NT2/D1 (cell line): Measurements from ENCODE around the gene CACNA1S.

Source experiments
- DNase-seq: peaks from one replicate; pipeline ENCODE4 v3.0.0-alpha.2; 2011; ENCODE audit warnings: low read depth, low spot score
- H3K27me3 ChIP-seq: 2 replicates; pipeline ENCODE4 v1.6.0; 2011; ENCODE audit warnings: mild to moderate bottlenecking; ENCODE audit not compliant: insufficient read length, insufficient read depth
- H3K36me3 ChIP-seq: 2 replicates; pipeline ENCODE4 v1.6.1; 2011; ENCODE audit warnings: mild to moderate bottlenecking, low read length, mixed read lengths; ENCODE audit not compliant: insufficient read depth, insufficient read length
- H3K4me1 ChIP-seq: 2 replicates; pipeline ENCODE4 v1.5.1; 2011; ENCODE audit not compliant: insufficient read depth, insufficient read length
- H3K4me3 ChIP-seq: 2 replicates; pipeline ENCODE4 v1.5.1; 2011; ENCODE audit warnings: low read depth; ENCODE audit not compliant: insufficient read length
- H3K9ac ChIP-seq: 2 replicates; pipeline ENCODE4 v1.6.0; 2011; ENCODE audit warnings: low read depth; ENCODE audit not compliant: insufficient read length
- H3K9me3 ChIP-seq: 2 replicates; pipeline ENCODE4 v1.5.1; 2011; ENCODE audit warnings: mild to moderate bottlenecking, low read length; ENCODE audit not compliant: insufficient read depth
- SUZ12 ChIP-seq: IDR thresholded peaks from 2 replicates; pipeline ENCODE4 v1.6.1; 2011; ENCODE audit not compliant: insufficient read length, insufficient read depth; ENCODE audit errors: extremely low read depth
- YY1 ChIP-seq: IDR thresholded peaks from 2 replicates; pipeline ENCODE4 v1.6.1; 2011; ENCODE audit not compliant: insufficient read length, insufficient read depth
- ZNF274 ChIP-seq: IDR thresholded peaks from 2 replicates; pipeline ENCODE4 v1.6.1; 2011; ENCODE audit warnings: mild to moderate bottlenecking, low read depth, low read length

CACNA1S gene

DNA sequence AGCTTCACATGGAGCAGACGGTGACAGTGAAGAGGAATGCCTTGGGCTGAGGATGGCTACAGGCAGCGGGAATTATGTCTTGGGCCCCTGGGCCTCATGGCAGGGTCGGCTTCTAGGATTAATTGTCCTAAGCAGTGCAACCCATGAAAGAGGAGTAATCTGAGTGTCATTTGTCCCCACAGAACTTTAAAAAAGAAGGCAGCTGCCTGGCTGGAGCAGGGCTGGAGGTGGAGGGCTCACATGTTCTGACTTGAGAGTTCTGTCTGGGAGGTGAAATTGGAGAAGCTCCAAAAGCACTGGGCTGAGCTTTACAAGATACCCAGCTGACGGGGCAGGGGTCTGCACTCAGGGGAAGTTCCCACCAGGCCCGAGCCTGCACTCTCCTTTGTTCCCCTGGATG is 22.6 kb downstream of the CACNA1S start:
- Histone ChIP-seq H3K9ac (no peak overlapping the region), H3K4me1 (peaks cover 15% of the 10 kb centered on the region), H3K9me3 (no peaks in the 10 kb centered on the region), H3K36me3 (no peaks in the 10 kb centered on the region), H3K4me3 (no peak overlapping the region), H3K27me3 (peaks cover 11% of the 10 kb centered on the region)
- TF ChIP-seq SUZ12, result no peak
- no peak for TF ChIP-seq ZNF274
- no peak for TF ChIP-seq YY1
- no peak for DNase-seq

DNA sequence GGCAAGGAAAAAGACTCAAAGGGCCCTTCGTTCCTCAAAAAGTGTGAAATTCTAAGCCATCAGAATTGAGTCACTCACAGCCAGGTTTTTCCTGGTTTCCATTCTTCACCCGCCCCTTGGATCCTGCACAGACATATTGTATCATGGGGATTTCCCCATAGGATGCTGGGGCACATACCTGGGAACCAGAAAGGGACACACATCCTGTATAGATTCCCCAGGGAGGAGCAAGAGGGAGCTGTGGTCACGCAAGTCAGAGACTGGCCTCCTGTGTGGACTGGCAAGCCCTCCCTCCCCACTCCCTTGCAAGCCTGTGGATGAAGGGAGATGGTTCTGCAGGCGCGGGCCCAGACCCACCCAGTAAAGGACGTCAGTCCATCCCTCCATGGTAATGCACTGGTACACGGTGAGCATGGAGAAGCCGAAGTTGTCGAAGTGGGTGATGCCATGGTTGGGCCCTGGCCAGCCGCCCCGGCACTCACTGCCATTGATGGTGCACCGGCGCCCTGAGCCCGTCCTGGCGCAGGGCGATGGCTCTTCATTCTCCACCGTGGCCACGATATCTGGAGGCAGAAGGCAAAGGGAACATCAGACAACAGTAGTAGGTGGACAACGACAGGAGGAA is 23.2 kb downstream of the CACNA1S start:
- no peak for TF ChIP-seq YY1
- no peak for TF ChIP-seq SUZ12
- TF ChIP-seq ZNF274, result no peak
- H3K36me3 ChIP-seq, result no peaks in the 10 kb centered on the region
- no peak overlapping the region for H3K9ac ChIP-seq
- no peak for DNase-seq
- H3K9me3 ChIP-seq, result no peaks in the 10 kb centered on the region
- no peak overlapping the region for H3K4me3 ChIP-seq
- peaks cover 12% of the 10 kb centered on the region for H3K4me1 ChIP-seq
- peaks cover 11% of the 10 kb centered on the region for H3K27me3 ChIP-seq

DNA sequence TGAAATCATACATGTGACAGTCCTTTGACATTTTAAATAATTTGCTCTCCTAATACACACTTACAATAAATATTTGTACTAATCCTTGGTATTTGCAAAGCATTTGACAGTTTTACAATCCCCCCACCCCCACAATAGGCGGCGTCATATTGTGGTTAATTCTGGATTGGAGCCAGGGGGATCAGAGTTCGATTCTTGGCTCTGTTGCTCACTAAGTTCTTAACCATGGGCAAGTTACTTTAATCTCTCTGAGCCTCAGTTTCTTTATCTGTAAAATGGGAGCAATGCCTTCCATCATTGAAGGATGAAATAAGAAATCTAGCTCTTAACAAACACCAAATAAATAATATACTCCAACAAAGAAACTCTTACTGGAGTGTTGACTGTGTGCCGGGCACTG is 23.8 kb downstream of the CACNA1S start:
- DNase-seq, result no peak
- H3K36me3 ChIP-seq, result no peaks in the 10 kb centered on the region
- H3K9me3 ChIP-seq, result no peaks in the 10 kb centered on the region
- no peak overlapping the region for H3K9ac ChIP-seq
- no peak overlapping the region for H3K4me3 ChIP-seq
- H3K27me3 ChIP-seq, result peaks cover 11% of the 10 kb centered on the region
- H3K4me1 ChIP-seq, result peaks cover 8% of the 10 kb centered on the region
- TF ChIP-seq YY1, result no peak
- no peak for TF ChIP-seq SUZ12
- no peak for TF ChIP-seq ZNF274

DNA sequence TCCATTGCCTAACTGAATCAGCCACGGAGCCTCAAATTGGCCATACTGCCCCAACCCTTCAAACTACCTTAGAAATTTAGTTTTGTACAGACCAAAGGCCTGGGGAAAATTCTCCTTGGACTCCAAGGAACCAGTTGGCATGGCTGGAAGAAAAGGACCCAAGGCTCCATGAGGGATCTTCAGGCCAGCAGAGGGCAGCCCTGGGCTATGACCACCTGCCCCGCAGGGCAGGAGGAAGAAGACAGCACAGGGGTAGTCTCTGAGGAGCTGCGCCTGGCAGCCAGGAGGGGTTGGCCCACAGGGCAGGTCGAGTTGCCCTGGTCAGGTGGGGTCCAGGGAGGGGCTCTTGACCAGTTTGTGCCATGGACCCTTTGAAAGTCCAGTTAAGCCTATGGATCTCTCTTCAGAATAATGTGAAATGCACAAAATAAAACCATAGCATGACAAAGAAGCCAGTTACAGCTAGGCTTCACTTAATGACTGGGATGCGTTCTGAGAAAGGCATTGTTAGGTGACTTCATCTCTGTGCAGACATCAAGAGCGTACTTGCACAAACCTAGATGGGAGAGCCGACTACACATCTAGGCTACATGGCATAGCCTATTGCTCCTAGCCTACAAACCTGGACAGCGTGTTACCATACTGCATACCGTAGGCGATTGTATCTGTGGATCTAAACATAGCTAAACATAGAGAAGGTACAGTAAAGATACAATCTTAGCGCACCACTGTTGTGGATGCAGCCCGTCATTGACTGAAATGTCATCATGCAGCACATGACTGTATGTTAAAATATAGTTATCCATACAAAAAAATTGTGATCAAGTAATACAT is 26.1 kb downstream of the CACNA1S start:
- DNase-seq, result peak; percentile 64
- Histone ChIP-seq H3K4me3 (no peak overlapping the region), H3K9me3 (no peaks in the 10 kb centered on the region), H3K27me3 (peaks cover 8% of the 10 kb centered on the region), H3K9ac (no peak overlapping the region), H3K36me3 (no peaks in the 10 kb centered on the region), H3K4me1 (peaks cover 8% of the 10 kb centered on the region)
- TF ChIP-seq YY1, result no peak
- TF ChIP-seq SUZ12, result no peak
- no peak for TF ChIP-seq ZNF274

DNA sequence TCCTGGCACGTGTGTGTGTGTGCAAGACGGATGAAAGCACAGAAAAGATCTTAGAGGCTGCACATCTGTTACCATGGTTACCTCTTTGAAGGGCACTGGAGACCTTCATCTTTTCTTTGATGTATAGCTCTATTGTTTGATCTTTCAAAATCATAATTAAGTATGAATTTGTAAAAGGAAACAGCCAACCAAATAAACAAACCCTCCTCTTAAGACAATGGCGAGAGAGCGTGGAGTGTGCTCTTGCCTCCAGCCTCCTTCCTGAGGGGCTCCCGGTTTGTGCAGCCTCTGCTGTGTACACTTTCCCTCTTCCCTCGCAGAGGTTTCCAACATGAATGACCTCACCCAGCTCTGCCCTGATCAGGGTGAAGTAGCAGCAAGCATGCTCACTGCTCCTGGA is 27.9 kb downstream of the CACNA1S start:
- no peaks in the 10 kb centered on the region for H3K9me3 ChIP-seq
- H3K36me3 ChIP-seq, result no peaks in the 10 kb centered on the region
- H3K9ac ChIP-seq, result no peak overlapping the region
- peaks cover 5% of the 10 kb centered on the region for H3K4me1 ChIP-seq
- H3K4me3 ChIP-seq, result no peak overlapping the region
- peaks cover 8% of the 10 kb centered on the region for H3K27me3 ChIP-seq
- TF ChIP-seq ZNF274 (no peak), SUZ12 (no peak), YY1 (no peak)
- DNase-seq, result no peak

DNA sequence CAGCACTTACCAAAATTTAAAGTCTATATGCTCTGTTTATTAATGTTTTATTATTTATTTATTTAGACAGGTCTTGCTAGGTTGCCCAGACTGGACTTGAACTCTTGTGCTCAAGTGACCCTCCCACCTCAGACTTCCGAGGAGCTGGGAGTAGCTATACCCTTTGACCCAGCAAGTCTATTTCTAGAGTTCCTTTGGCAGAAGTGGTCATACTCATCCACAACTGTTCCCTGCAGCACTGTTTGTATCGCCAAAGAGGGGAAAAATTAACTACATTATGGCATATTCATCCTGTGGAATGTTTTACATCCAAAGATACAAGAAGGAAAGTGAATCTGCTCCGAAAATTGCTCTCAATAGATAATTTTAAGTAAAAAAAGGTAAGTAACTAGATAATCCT is 28.5 kb downstream of the CACNA1S start:
- no peak overlapping the region for H3K9ac ChIP-seq
- TF ChIP-seq YY1 (no peak), ZNF274 (no peak), SUZ12 (no peak)
- no peaks in the 10 kb centered on the region for H3K4me1 ChIP-seq
- peaks cover 8% of the 10 kb centered on the region for H3K27me3 ChIP-seq
- H3K4me3 ChIP-seq, result no peak overlapping the region
- DNase-seq, result no peak
- H3K9me3 ChIP-seq, result no peaks in the 10 kb centered on the region
- no peaks in the 10 kb centered on the region for H3K36me3 ChIP-seq

DNA sequence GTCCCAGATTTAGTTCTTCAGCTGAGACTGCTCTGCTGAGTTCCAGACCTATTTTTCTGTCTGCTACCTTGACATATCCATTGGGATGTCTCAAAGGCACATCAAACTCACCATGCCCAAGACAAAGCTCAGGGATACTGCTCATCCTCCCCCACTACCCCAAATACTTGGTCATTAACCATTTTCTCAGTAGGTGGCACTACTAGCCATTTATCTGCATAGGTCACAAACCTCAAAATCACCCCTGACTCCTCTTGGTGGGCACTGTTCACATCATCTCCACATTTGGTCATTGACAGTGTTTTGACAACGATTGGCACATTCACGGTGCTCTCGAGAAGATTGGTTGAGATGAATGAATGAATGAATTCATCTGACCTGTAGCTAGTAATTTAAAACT is 32.1 kb downstream of the CACNA1S start:
- Histone ChIP-seq H3K27me3 (peaks cover 2% of the 10 kb centered on the region), H3K9me3 (no peaks in the 10 kb centered on the region), H3K36me3 (no peaks in the 10 kb centered on the region), H3K9ac (no peak overlapping the region), H3K4me3 (no peak overlapping the region), H3K4me1 (no peaks in the 10 kb centered on the region)
- no peak for DNase-seq
- TF ChIP-seq ZNF274 (no peak), SUZ12 (no peak), YY1 (no peak)
